Activated CD4-positive, alpha-beta memory T cell treated with anti-CD3 and anti-CD28 coated beads, Interleukin-2, amount 10 ng/mL, durations not matched to agents 7 days and 5 days (primary cell): ENCODE results near the gene KRI1. TPM values are rescaled to one million over a fixed set of nuclear protein-coding genes. Genes with fewer than 3 reads are reported as not detected.

ENCODE experiments used
- CTCF ChIA-PET: fragments of 350-600 bp; sonication (Branson Sonifier 250); formaldehyde crosslinking; loops from one replicate; lab custom pipeline; 2021; ENCODE audit warnings: antibody characterized with exemption, inconsistent platforms; lab: Charles Lee
- POLR2A ChIA-PET: fragments of 350-600 bp; sonication (Branson Sonifier 250); formaldehyde crosslinking; loops from one replicate; lab custom pipeline; 2021; ENCODE audit warnings: antibody characterized with exemption; lab: Charles Lee
- DNase-seq: peaks from one replicate; pipeline ENCODE4 v3.0.0-alpha.2; 2020
- H3K27ac Mint-ChIP-seq: one replicate; pipeline ENCODE4 v1.8.0; 2021; ENCODE audit warnings: mild to moderate bottlenecking, mixed read lengths
- H3K27me3 Mint-ChIP-seq: one replicate; pipeline ENCODE4 v1.8.0; 2021; ENCODE audit warnings: mixed read lengths
- H3K36me3 Mint-ChIP-seq: one replicate; pipeline ENCODE4 v1.8.0; 2021; ENCODE audit warnings: low read depth, mixed read lengths
- H3K4me1 Mint-ChIP-seq: one replicate; pipeline ENCODE4 v1.8.0; 2021; ENCODE audit warnings: mixed read lengths
- H3K4me3 Mint-ChIP-seq: one replicate; pipeline ENCODE4 v1.8.0; 2021; ENCODE audit warnings: mild to moderate bottlenecking, mixed read lengths
- H3K9me3 Mint-ChIP-seq: one replicate; pipeline ENCODE4 v1.8.0; 2021; ENCODE audit warnings: mixed read lengths
- total RNA-seq, 2 experiments: library from RNA; stranded (reverse); gene quantifications; one replicate each; pipeline ENCODE4 v1.2.3, GENCODE V29; 2021

The KRI1 gene
- total RNA-seq, 2 experiments from 2014 or later = 45.5 TPM

DNA sequence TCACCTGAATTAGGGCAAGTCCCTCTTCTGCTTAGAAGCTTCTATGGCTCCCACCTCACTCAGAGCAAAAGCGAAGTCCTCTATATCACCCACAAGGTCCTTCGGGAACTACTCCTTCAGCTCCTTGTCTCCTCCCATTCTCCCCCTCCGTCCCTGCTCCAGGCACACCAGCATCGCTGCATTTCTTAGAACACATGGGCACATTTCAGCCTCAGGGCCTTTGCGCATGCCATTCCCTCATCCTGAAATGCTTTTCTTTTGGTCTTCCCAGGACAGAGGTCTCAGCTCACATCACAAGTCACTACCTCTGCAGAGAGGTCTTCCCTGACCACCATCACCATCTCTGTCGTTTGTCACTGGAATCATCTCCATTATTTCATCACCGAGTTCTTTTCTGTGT lies 52.6 kb downstream of the KRI1 start:
- POLR2A ChIA-PET = no interaction called here
- DNase-seq = no peak
- H3K4me1 Mint-ChIP-seq = peaks cover 34% of the 10 kb centered on the region

DNA sequence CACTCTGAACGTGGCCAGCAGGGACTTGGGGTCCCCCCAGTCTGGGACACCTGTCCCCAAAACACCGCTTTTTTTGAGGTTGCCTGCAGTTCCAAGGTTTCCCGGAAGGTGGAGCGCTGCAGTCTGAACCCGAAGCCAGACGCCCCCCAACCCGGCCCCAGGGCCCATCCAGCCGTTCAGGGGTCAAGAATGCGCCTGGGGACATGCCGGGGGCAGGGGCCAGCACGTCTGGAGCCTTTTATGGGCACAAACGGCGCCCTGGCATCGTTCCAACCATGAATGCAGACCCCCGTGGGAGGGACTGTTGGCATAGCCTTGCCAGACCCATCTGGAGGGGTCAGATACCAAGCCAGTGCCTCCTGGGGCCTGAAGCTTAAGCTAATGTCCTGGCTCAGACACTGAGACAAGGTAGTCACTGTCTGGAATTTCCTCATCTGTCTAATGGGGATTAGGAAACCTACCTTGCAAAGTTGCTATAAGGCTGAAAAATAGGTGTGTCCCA lies 55.5 kb downstream of the KRI1 start:
- H3K9me3 Mint-ChIP-seq = no peaks in the 10 kb centered on the region
- H3K27me3 Mint-ChIP-seq = peaks cover 30% of the 10 kb centered on the region
- no peak overlapping the region for H3K4me3 Mint-ChIP-seq
- H3K4me1 Mint-ChIP-seq = peaks cover 25% of the 10 kb centered on the region
- peak; percentile 63 for DNase-seq
- ChIA-PET POLR2A (no interaction called here), CTCF (interaction anchor here (0.6 to 3.4 kb wide), 10 partner anchors 10 to 189 kb away, joined by 3 to 17 read pairs (median 4); no protein-coding TSS in a partner anchor)
- H3K36me3 Mint-ChIP-seq = no peaks in the 10 kb centered on the region
- H3K27ac Mint-ChIP-seq = no peak overlapping the region

More for the DNA sequence above, 52.6 kb downstream of the KRI1 start:
- Mint-ChIP-seq H3K27ac (no peak overlapping the region), H3K4me3 (no peak overlapping the region), H3K27me3 (peaks cover 50% of the 10 kb centered on the region), H3K9me3 (no peaks in the 10 kb centered on the region), H3K36me3 (no peaks in the 10 kb centered on the region)
- CTCF ChIA-PET = interaction anchor here (1.2 kb wide), 1 partner anchor 60 kb away, joined by 3 read pairs; no protein-coding TSS in a partner anchor

DNA sequence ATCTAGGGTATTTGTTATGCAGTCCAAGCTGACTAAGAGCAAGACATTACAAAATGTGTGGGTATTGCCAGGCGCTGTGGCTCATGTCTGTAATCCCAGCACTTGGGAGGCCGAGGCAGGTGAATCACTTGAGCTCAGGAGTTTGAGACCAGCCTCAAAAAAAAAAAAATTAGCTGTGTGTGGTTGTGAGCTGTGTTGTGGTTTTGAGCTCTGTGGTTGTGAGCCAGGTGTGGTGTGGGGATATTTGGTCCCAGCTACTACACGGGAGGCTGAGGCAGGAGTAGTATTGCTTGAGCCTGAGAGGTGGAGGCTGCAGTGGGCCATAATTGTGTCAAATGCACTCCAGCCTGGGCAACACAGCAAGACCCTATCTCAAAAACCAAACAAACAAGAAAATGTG lies 57.1 kb downstream of the KRI1 start:
- Mint-ChIP-seq H3K4me1 (peaks cover 25% of the 10 kb centered on the region), H3K9me3 (no peaks in the 10 kb centered on the region), H3K27me3 (peaks cover 16% of the 10 kb centered on the region), H3K36me3 (no peaks in the 10 kb centered on the region), H3K27ac (peak overlapping the region; percentile 32), H3K4me3 (no peak overlapping the region)
- CTCF ChIA-PET = interaction anchor here (0.6 to 3.4 kb wide), 12 partner anchors 9 to 193 kb away, joined by 3 to 17 read pairs (median 4); partner anchors contain the start of genes CDC37 and QTRT1
- POLR2A ChIA-PET = interaction anchor here (0.8 to 1.4 kb wide), 3 partner anchors 17 to 59 kb away, joined by 3 to 4 read pairs (median 3); no protein-coding TSS in a partner anchor
- peak; percentile 37 for DNase-seq

DNA sequence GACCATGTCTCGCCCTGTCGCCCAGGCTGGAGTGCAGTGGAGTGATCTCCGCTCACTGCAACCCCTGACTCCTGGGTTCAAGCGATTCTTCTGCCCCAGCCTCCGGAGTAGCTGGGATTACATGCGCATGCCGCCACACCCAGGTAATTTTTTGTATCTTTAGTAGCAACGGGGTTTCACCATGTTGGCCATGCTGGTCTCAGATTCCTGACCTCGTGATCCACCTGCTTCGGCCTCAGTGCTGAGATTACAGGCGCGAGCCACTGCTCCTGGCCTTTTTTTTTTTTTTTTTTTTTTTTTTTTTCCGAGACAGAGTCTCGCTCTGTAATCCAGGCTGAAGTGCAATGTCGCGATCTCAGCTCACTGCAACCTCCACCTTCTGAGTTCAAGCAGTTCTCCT lies 57.8 kb downstream of the KRI1 start:
- H3K9me3 Mint-ChIP-seq = no peaks in the 10 kb centered on the region
- no peak overlapping the region for H3K4me3 Mint-ChIP-seq
- H3K36me3 Mint-ChIP-seq = no peaks in the 10 kb centered on the region
- DNase-seq = no peak
- peaks cover 9% of the 10 kb centered on the region for H3K27me3 Mint-ChIP-seq
- CTCF ChIA-PET = interaction anchor here (0.6 to 3.4 kb wide), 10 partner anchors 16 to 197 kb away, joined by 3 to 17 read pairs (median 4); partner anchors contain the start of gene QTRT1
- peaks cover 29% of the 10 kb centered on the region for H3K4me1 Mint-ChIP-seq
- no peak overlapping the region for H3K27ac Mint-ChIP-seq
- POLR2A ChIA-PET = interaction anchor here (0.8 kb wide), 1 partner anchor 18 kb away, joined by 3 read pairs; no protein-coding TSS in a partner anchor

DNA sequence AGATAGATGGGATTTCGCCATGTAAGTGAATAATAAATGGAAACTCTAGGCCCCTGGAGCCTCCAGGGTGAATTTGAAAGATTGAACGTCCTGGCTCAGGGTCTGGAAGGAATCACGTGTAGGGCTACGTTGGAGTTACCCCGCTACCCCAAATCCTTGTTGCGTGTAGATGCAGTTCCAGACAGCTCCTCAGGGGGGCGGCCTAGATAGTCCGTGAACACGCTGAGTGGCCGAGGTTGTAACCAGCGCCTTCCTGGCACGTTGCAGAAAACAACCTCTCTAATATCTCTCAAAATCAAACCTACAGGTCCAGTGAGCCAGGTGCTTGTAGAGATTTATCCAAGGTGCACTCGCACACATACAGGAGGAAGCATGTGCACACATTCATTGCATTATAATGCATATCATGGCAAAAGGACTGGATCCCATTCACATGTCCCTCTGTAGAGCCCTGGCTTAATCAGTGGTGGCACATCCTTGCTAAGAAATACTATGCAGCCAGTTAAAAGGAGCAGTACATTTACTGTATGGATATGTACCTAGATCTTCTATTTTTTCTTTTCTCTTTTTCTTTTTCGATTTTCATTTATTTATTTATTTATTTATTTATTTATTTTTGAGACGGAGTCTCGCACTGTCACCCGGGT lies 60.1 kb downstream of the KRI1 start:
- H3K4me3 Mint-ChIP-seq = peak overlapping the region; percentile 25
- DNase-seq = peak; percentile 87
- H3K4me1 Mint-ChIP-seq = peaks cover 37% of the 10 kb centered on the region
- ChIA-PET CTCF (interaction anchor here (0.5 to 2.2 kb wide), 10 partner anchors 13 to 194 kb away, joined by 3 to 5 read pairs (median 3); no protein-coding TSS in a partner anchor), POLR2A (interaction anchor here (1.5 to 1.9 kb wide), 3 partner anchors 12 to 147 kb away, joined by 5 to 6 read pairs (median 5); partner anchors contain the start of gene S1PR5)
- no peaks in the 10 kb centered on the region for H3K27me3 Mint-ChIP-seq
- peaks cover 7% of the 10 kb centered on the region for H3K36me3 Mint-ChIP-seq
- no peaks in the 10 kb centered on the region for H3K9me3 Mint-ChIP-seq
- H3K27ac Mint-ChIP-seq = no peak overlapping the region

Other genes starting within 250 kb of the KRI1 start
- 1 to 10 TPM; 3.5 to 3.7 TPM for gene FDX2, start 250.0 kb downstream of the KRI1 start, total RNA-seq
- gene RAVER1, start 232.5 kb downstream of the KRI1 start, total RNA-seq = 10 to 100 TPM; 62.1 to 68.6 TPM
- 100 to 1,000 TPM; 223 to 237 TPM for gene ICAM3, start 226.4 kb downstream of the KRI1 start, total RNA-seq
- 100 to 1,000 TPM; 226 to 243 TPM for gene TYK2, start 185.4 kb downstream of the KRI1 start, total RNA-seq
- gene CDC37, start 162.5 kb downstream of the KRI1 start, total RNA-seq = 100 to 1,000 TPM; 239 to 244 TPM
- 10 to 100 TPM; 56.2 to 58.1 TPM for gene PDE4A, start 145.5 kb downstream of the KRI1 start, total RNA-seq
- 100 to 1,000 TPM in 1 of 2 experiments, 10 to 100 TPM in 1; 97.1 to 103 TPM for gene KEAP1, start 62.7 kb downstream of the KRI1 start, total RNA-seq
- under 1 TPM; 0.63 to 0.68 TPM for gene S1PR5, start 48.6 kb downstream of the KRI1 start, total RNA-seq
- 10 to 100 TPM; 38.1 to 39.2 TPM for gene ATG4D, start 22.1 kb downstream of the KRI1 start, total RNA-seq
- gene CDKN2D, start 3.0 kb upstream of the KRI1 start, total RNA-seq = 10 to 100 TPM; 85.4 to 89.4 TPM
- gene AP1M2, start 21.3 kb upstream of the KRI1 start, total RNA-seq = not detected
- gene SLC44A2, start 59.5 kb upstream of the KRI1 start, total RNA-seq = 100 to 1,000 TPM; 147 to 152 TPM
- gene ILF3, start 88.3 kb upstream of the KRI1 start, total RNA-seq = 100 to 1,000 TPM; 301 to 324 TPM
- 10 to 100 TPM; 24.0 to 26.4 TPM for gene QTRT1, start 135.4 kb upstream of the KRI1 start, total RNA-seq
- 100 to 1,000 TPM; 277 to 288 TPM for gene DNM2, start 152.1 kb upstream of the KRI1 start, total RNA-seq